GM15510 (cell line): ENCODE results near the gene CRTC1.

Source experiments
- POLR2A ChIP-seq: IDR thresholded peaks from 3 replicates; pipeline ENCODE4 v1.6.1; 2011; ENCODE audit warnings: borderline replicate concordance; ENCODE audit not compliant: insufficient read length; ENCODE audit errors: extremely low read depth

Gene CRTC1

GRCh38 chr19:18776736-18777135 lies 93.3 kb downstream of the CRTC1 start:
- TF ChIP-seq POLR2A, result no peak

GRCh38 chr19:18777301-18778075 lies 94.0 kb downstream of the CRTC1 start:
- TF ChIP-seq POLR2A, result no peak

GRCh38 chr19:18778076-18778389 lies 94.6 kb downstream of the CRTC1 start:
- no peak for TF ChIP-seq POLR2A

- no peak for TF ChIP-seq POLR2A
These were observed 95.5 kb downstream of the CRTC1 start for GRCh38 chr19:18778826-18779495.

- no peak for TF ChIP-seq POLR2A
These were observed 96.6 kb downstream of the CRTC1 start for GRCh38 chr19:18780081-18780480.

GRCh38 chr19:18780631-18781030 lies 97.2 kb downstream of the CRTC1 start:
- no peak for TF ChIP-seq POLR2A

GRCh38 chr19:18781047-18781600 lies 97.6 kb downstream of the CRTC1 start:
- no peak for TF ChIP-seq POLR2A

GRCh38 chr19:18781885-18782527 lies 98.5 kb downstream of the CRTC1 start:
- TF ChIP-seq POLR2A, result no peak

GRCh38 chr19:18782559-18783225 lies 99.2 kb downstream of the CRTC1 start:
- TF ChIP-seq POLR2A, result no peak

GRCh38 chr19:18783958-18784785 lies 100.7 kb downstream of the CRTC1 start:
- no peak for TF ChIP-seq POLR2A

GRCh38 chr19:18784786-18785120 lies 101.3 kb downstream of the CRTC1 start:
- TF ChIP-seq POLR2A, result no peak

GRCh38 chr19:18785179-18786124 lies 102.0 kb downstream of the CRTC1 start:
- TF ChIP-seq POLR2A, result no peak
